DOHH2 (cell line): ENCODE results near the gene ARID5A.

Experiments
- H3F3A ChIP-seq: fragments of 200-600 bp; sonication (generic), shearing (Covaris generic); 2 replicates; pipeline ENCODE4 v1.6.0; 2016; ENCODE audit warnings: antibody characterized with exemption, mild to moderate bottlenecking; ENCODE audit not compliant: control insufficient read depth, insufficient read depth
- H3K27ac ChIP-seq: fragments of 200-600 bp; sonication (generic); 2 replicates; pipeline ENCODE4 v1.5.1; 2014; ENCODE audit warnings: low read depth, mild to moderate bottlenecking, low read length, moderate library complexity
- H3K27me3 ChIP-seq: fragments of 200-600 bp; sonication (generic); 2 replicates; pipeline ENCODE4 v1.6.1; 2014; ENCODE audit warnings: mild to moderate bottlenecking, low read length, mixed read lengths; ENCODE audit not compliant: control insufficient read depth
- H3K36me3 ChIP-seq: fragments of 200-600 bp; sonication (generic); 2 replicates; pipeline ENCODE4 v1.6.1; 2014; ENCODE audit warnings: mild to moderate bottlenecking, low read length, moderate library complexity, mixed read lengths; ENCODE audit not compliant: control insufficient read depth
- H3K4me1 ChIP-seq: fragments of 200-600 bp; sonication (generic); 2 replicates; pipeline ENCODE4 v1.6.1; 2014; ENCODE audit warnings: mild to moderate bottlenecking, low read length, mixed read lengths; ENCODE audit not compliant: control insufficient read depth
- H3K4me2 ChIP-seq: fragments of 200-600 bp; sonication (generic); 2 replicates; pipeline ENCODE4 v1.6.0; 2014; ENCODE audit warnings: mild to moderate bottlenecking, low read length, moderate library complexity
- H3K4me3 ChIP-seq: fragments of 200-600 bp; sonication (generic); 2 replicates; pipeline ENCODE4 v1.5.1; 2014; ENCODE audit warnings: mild to moderate bottlenecking, low read length, mixed read lengths
- H3K79me2 ChIP-seq: fragments of 200-600 bp; sonication (generic); 2 replicates; pipeline ENCODE4 v1.6.1; 2014; ENCODE audit warnings: mild to moderate bottlenecking, low read length, mixed read lengths; ENCODE audit not compliant: control insufficient read depth
- H3K9me2 ChIP-seq: fragments of 200-600 bp; sonication (generic); replicated peaks from 2 replicates; pipeline ENCODE4 v1.6.1; 2014; ENCODE audit warnings: mild to moderate bottlenecking, low read length, mixed read lengths; ENCODE audit not compliant: control insufficient read depth
- H3K9me3 ChIP-seq: fragments of 200-600 bp; sonication (generic); 2 replicates; pipeline ENCODE4 v1.6.1; 2014; ENCODE audit warnings: antibody characterized with exemption, low read length, mixed read lengths; ENCODE audit not compliant: control insufficient read depth, insufficient read depth
- H4K20me1 ChIP-seq: fragments of 200-600 bp; sonication (generic); 2 replicates; pipeline ENCODE4 v1.6.0; 2014; ENCODE audit warnings: low read depth, mild to moderate bottlenecking, antibody characterized with exemption, low read length, moderate library complexity; ENCODE audit not compliant: control insufficient read depth, insufficient read depth
- EZH2phosphoT487 ChIP-seq: fragments of 200-600 bp; sonication (generic); IDR thresholded peaks from 2 replicates; pipeline ENCODE4 v1.6.1; 2017; ENCODE audit warnings: borderline replicate concordance, mild to moderate bottlenecking, antibody characterized with exemption, low read length, moderate library complexity, mixed read lengths
- TF ChIP-seq, protein P1 (sequence below): fragments of 200-600 bp; sonication (generic); IDR thresholded peaks from one replicate; pipeline ENCODE4 v1.5.1; 2014; ENCODE audit warnings: antibody characterized with exemption, mild to moderate bottlenecking, low read depth, low read length; ENCODE audit not compliant: poor library complexity, severe bottlenecking

ARID5A gene

DNA sequence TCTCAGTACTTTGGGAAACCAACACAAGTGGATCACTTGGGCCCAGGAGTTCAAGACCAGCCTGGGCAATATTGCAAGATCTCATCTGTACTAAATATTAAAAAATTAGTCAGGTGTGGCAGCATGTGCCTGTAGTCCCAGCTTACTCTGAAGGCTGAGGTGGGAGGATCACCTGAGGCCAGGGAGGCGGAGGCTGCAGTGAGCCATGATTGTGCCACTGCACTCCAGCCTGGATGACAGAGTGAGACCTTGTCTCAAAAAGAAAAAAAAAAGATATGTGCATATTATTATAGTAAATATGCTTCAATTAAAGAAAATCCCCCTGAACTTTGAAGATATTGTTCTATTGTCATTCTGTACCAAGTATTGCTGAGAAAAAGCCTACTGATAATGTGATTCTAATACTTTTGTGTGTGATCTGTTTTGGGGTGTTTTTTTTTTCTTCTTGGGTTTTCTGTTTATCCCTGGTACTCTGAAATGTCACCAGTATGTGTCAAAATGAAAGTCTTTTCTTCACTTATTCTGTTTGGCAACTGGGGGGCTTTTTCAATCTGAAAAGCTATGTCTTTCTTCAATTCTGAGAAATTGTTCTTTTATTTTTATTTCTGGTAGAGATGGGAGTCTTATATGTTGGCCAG, 44.6 kb upstream of the ARID5A start:
- H3K9me3 ChIP-seq = no peaks in the 10 kb centered on the region
- TF ChIP-seq, protein P1, sequence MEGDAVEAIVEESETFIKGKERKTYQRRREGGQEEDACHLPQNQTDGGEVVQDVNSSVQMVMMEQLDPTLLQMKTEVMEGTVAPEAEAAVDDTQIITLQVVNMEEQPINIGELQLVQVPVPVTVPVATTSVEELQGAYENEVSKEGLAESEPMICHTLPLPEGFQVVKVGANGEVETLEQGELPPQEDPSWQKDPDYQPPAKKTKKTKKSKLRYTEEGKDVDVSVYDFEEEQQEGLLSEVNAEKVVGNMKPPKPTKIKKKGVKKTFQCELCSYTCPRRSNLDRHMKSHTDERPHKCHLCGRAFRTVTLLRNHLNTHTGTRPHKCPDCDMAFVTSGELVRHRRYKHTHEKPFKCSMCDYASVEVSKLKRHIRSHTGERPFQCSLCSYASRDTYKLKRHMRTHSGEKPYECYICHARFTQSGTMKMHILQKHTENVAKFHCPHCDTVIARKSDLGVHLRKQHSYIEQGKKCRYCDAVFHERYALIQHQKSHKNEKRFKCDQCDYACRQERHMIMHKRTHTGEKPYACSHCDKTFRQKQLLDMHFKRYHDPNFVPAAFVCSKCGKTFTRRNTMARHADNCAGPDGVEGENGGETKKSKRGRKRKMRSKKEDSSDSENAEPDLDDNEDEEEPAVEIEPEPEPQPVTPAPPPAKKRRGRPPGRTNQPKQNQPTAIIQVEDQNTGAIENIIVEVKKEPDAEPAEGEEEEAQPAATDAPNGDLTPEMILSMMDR = no peak
- TF ChIP-seq EZH2phosphoT487 = no peak
- no peak overlapping the region for H3K27ac ChIP-seq
- no peaks in the 10 kb centered on the region for H4K20me1 ChIP-seq
- no peak overlapping the region for H3K4me2 ChIP-seq
- no peak overlapping the region for H3K4me3 ChIP-seq
- H3K79me2 ChIP-seq = no peaks in the 10 kb centered on the region
- H3K9me2 ChIP-seq = no peaks in the 10 kb centered on the region
- no peaks in the 10 kb centered on the region for H3K4me1 ChIP-seq
- H3F3A ChIP-seq = no peaks in the 10 kb centered on the region
- H3K36me3 ChIP-seq = no peaks in the 10 kb centered on the region
- peaks cover 16% of the 10 kb centered on the region for H3K27me3 ChIP-seq

DNA sequence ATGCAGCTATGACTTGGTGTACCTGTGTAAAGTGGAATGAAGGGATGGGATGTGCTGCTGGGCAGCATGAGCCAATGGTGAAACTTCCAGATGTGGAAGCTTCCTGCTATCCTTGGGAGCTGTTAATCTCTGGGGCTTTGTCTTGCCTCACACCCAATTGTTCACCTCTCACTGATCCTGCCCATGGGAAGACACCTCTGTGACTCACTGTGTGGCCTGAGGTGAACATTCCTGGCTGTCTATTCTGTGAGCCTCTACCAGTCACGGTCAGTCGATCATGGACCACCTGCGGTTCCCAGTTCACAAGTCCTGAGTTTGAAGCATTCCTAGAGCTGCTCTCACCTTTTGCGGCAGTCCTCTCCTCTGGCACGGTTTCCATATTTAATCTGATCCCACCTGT, 43.5 kb upstream of the ARID5A start:
- H4K20me1 ChIP-seq = no peaks in the 10 kb centered on the region
- no peaks in the 10 kb centered on the region for H3K79me2 ChIP-seq
- TF ChIP-seq, protein P1 = no peak
- no peak for TF ChIP-seq EZH2phosphoT487
- H3K9me3 ChIP-seq = no peaks in the 10 kb centered on the region
- no peaks in the 10 kb centered on the region for H3K36me3 ChIP-seq
- H3K4me1 ChIP-seq = no peaks in the 10 kb centered on the region
- no peaks in the 10 kb centered on the region for H3K9me2 ChIP-seq
- no peak overlapping the region for H3K4me2 ChIP-seq
- no peak overlapping the region for H3K27ac ChIP-seq
- no peak overlapping the region for H3K4me3 ChIP-seq
- H3F3A ChIP-seq = no peaks in the 10 kb centered on the region
- peaks cover 21% of the 10 kb centered on the region for H3K27me3 ChIP-seq

GRCh38 chr2:96494188-96494587, 42.4 kb upstream of the ARID5A start:
- Histone ChIP-seq H3F3A (no peaks in the 10 kb centered on the region), H3K4me2 (no peak overlapping the region), H4K20me1 (no peaks in the 10 kb centered on the region), H3K9me2 (no peaks in the 10 kb centered on the region), H3K36me3 (no peaks in the 10 kb centered on the region), H3K79me2 (no peaks in the 10 kb centered on the region), H3K27ac (no peak overlapping the region), H3K9me3 (no peaks in the 10 kb centered on the region), H3K27me3 (peaks cover 21% of the 10 kb centered on the region), H3K4me1 (no peaks in the 10 kb centered on the region), H3K4me3 (no peak overlapping the region)
- TF ChIP-seq, protein P1 = no peak
- no peak for TF ChIP-seq EZH2phosphoT487
